H1 (cell line): ENCODE results near the gene NEURL4. TPM values are rescaled to one million over a fixed set of nuclear protein-coding genes. Genes with fewer than 3 reads are reported as not detected.

Experiments
- CTCF ChIA-PET: fragments of 300-600 bp; sonication (Branson Sonifier 250); formaldehyde crosslinking; loops from one replicate; lab custom pipeline; 2021; ENCODE audit not compliant: partially characterized antibody; lab: Charles Lee
- POLR2A ChIA-PET: fragments of 300-600 bp; sonication (Branson Sonifier 250); formaldehyde crosslinking; loops from one replicate; lab custom pipeline; 2021; ENCODE audit warnings: inconsistent platforms; ENCODE audit not compliant: partially characterized antibody; lab: Charles Lee
- DNase-seq, 2 experiments: peaks; one replicate each; pipeline versions ENCODE4 v3.0.0 to v3.0.0-alpha.2; 2010 to 2022; ENCODE audit warnings: low spot score in 2 of 2, low read depth in 1 of 2, mixed read lengths in 1 of 2
- FAIRE-seq: peaks from 2 replicates; lab custom pipeline; 2011; peaks lifted over from hg19 to GRCh38; lab: Jason Lieb, UNC
- H2AFZ ChIP-seq: 2 replicates; pipeline ENCODE4 v1.8.1; 2012; ENCODE audit warnings: low read length, inconsistent platforms
- H2AK5ac ChIP-seq: 2 replicates; pipeline ENCODE4 v1.6.1; 2013; ENCODE audit warnings: low read depth, low read length
- H2BK120ac ChIP-seq: replicated peaks from 2 replicates; pipeline ENCODE3; 2013; ENCODE audit warnings: low read depth, low read length, inconsistent platforms
- H2BK12ac ChIP-seq: 2 replicates; pipeline ENCODE4 v1.6.1; 2013; ENCODE audit warnings: low read depth, low read length
- H2BK15ac ChIP-seq: 2 replicates; pipeline ENCODE4 v1.6.1; 2013; ENCODE audit warnings: low read length
- H2BK20ac ChIP-seq: 2 replicates; pipeline ENCODE4 v1.6.1; 2013; ENCODE audit warnings: low read length
- H2BK5ac ChIP-seq: 2 replicates; pipeline ENCODE4 v1.6.1; 2013; ENCODE audit warnings: low read depth, low read length
- H3K14ac ChIP-seq: 2 replicates; pipeline ENCODE4 v1.6.1; 2013; ENCODE audit warnings: inconsistent platforms; ENCODE audit not compliant: insufficient read length
- H3K18ac ChIP-seq: 2 replicates; pipeline ENCODE4 v1.6.1; 2013; ENCODE audit warnings: low read length; ENCODE audit errors: extremely low read depth
- H3K23ac ChIP-seq: 2 replicates; pipeline ENCODE4 v1.6.1; 2013; ENCODE audit warnings: inconsistent platforms; ENCODE audit not compliant: insufficient read length
- H3K23me2 ChIP-seq: 2 replicates; pipeline ENCODE4 v1.6.1; 2013; ENCODE audit warnings: low read depth, low read length
- H3K27ac ChIP-seq: 2 replicates; pipeline ENCODE4 v1.6.1; 2011; ENCODE audit warnings: low read depth, low read length, inconsistent platforms
- H3K27me3 ChIP-seq, 4 experiments: replicated peaks in 1 of 4; 1 replicate in 1 of 4; 2 replicates in 3 of 4; pipeline versions ENCODE4 v1.6.1 to v1.8.1; 2011 to 2013; ENCODE audit warnings: low read length in 3 of 4, mild to moderate bottlenecking in 3 of 4, inconsistent platforms in 2 of 4, mixed read lengths in 2 of 4, moderate library complexity in 1 of 4; ENCODE audit not compliant: control insufficient read depth in 3 of 4, insufficient read depth in 3 of 4; ENCODE audit errors: extremely low read depth in 1 of 4
- H3K36me3 ChIP-seq, 4 experiments: 2 replicates each; pipeline versions ENCODE4 v1.6.1 to v1.8.1; 2011 to 2013; ENCODE audit warnings: mild to moderate bottlenecking in 4 of 4, low read length in 3 of 4, moderate library complexity in 2 of 4, control low read depth in 1 of 4, inconsistent platforms in 1 of 4; ENCODE audit not compliant: insufficient read depth in 4 of 4, control insufficient read depth in 2 of 4
- H3K4ac ChIP-seq: replicated peaks from 2 replicates; pipeline ENCODE3; 2013; ENCODE audit warnings: low read length, low read depth, mixed read lengths, inconsistent platforms; ENCODE audit not compliant: insufficient read length
- H3K4me1 ChIP-seq, 4 experiments: replicated peaks in 1 of 4; 1 replicate in 1 of 4; 2 replicates in 3 of 4; pipeline versions ENCODE4 v1.6.1 to v1.8.1; 2011 to 2013; ENCODE audit warnings: low read length in 3 of 4, inconsistent platforms in 2 of 4, mixed read lengths in 1 of 4; ENCODE audit not compliant: insufficient read depth in 4 of 4, control insufficient read depth in 3 of 4
- H3K4me2 ChIP-seq, 2 experiments: 2 replicates each; pipeline versions ENCODE4 v1.6.1 to v1.8.1; 2011 to 2013; ENCODE audit warnings: low read depth in 2 of 2, low read length in 2 of 2, control low read depth in 1 of 2, inconsistent platforms in 1 of 2, mild to moderate bottlenecking in 1 of 2; ENCODE audit not compliant: insufficient read depth in 1 of 2
- H3K4me3 ChIP-seq, 4 experiments: fragments of 200-600, 300-600 bp in 1 of 4; sonication (generic), shearing (Covaris generic), sonication (Bioruptor Twin) in 1 of 4; 2 replicates each; pipeline versions ENCODE4 v1.5.1 to v1.8.1; 2011 to 2016; ENCODE audit warnings: low read length in 4 of 4, low read depth in 3 of 4, control low read depth in 2 of 4, inconsistent platforms in 2 of 4, mild to moderate bottlenecking in 2 of 4, mixed read lengths in 1 of 4, moderate library complexity in 1 of 4; ENCODE audit not compliant: insufficient read depth in 2 of 4; ENCODE audit errors: extremely low read depth in 1 of 4
- H3K56ac ChIP-seq: replicated peaks from 2 replicates; pipeline ENCODE3; 2013; ENCODE audit warnings: low read depth, mild to moderate bottlenecking, mixed read lengths, low read length, inconsistent platforms; ENCODE audit not compliant: insufficient read length
- H3K79me1 ChIP-seq: 2 replicates; pipeline ENCODE4 v1.6.1; 2013; ENCODE audit warnings: low read depth, low read length, control low read depth
- H3K79me2 ChIP-seq, 2 experiments: 2 replicates each; pipeline versions ENCODE4 v1.6.1 to v1.8.1; 2012 to 2013; ENCODE audit warnings: low read length in 2 of 2, mild to moderate bottlenecking in 2 of 2, inconsistent platforms in 1 of 2; ENCODE audit not compliant: insufficient read depth in 2 of 2, control insufficient read depth in 1 of 2
- H3K9ac ChIP-seq, 4 experiments: replicated peaks in 1 of 4; 1 replicate in 1 of 4; 2 replicates in 3 of 4; pipeline versions ENCODE4 v1.6.1 to v1.8.1; 2011 to 2013; ENCODE audit warnings: low read depth in 3 of 4, low read length in 3 of 4, control low read depth in 2 of 4, mild to moderate bottlenecking in 2 of 4, moderate library complexity in 2 of 4, inconsistent platforms in 1 of 4; ENCODE audit errors: extremely low read depth in 1 of 4
- H3K9me3 ChIP-seq, 2 experiments: 2 replicates each; pipeline versions ENCODE4 v1.6.1 to v1.8.1; 2012 to 2013; ENCODE audit warnings: mild to moderate bottlenecking in 2 of 2, moderate library complexity in 2 of 2, control low read depth in 1 of 2, inconsistent platforms in 1 of 2, low read depth in 1 of 2, low read length in 1 of 2, mixed read lengths in 1 of 2; ENCODE audit not compliant: insufficient read depth in 2 of 2
- H4K20me1 ChIP-seq, 2 experiments: replicated peaks in 1 of 2; 2 replicates each; pipeline versions ENCODE3 to v1.8.1; 2011 to 2013; ENCODE audit warnings: inconsistent platforms in 2 of 2, low read length in 2 of 2, mild to moderate bottlenecking in 1 of 2; ENCODE audit not compliant: insufficient read depth in 2 of 2, control insufficient read depth in 1 of 2
- H4K5ac ChIP-seq: 2 replicates; pipeline ENCODE4 v1.6.1; 2013; ENCODE audit warnings: low read length, low read depth, mixed read lengths, inconsistent platforms; ENCODE audit not compliant: insufficient read length
- H4K8ac ChIP-seq: 2 replicates; pipeline ENCODE4 v1.8.0; 2013; ENCODE audit warnings: mild to moderate bottlenecking, moderate library complexity, low read length, inconsistent platforms; ENCODE audit not compliant: insufficient read depth; ENCODE audit errors: extremely low read depth
- H4K91ac ChIP-seq: replicated peaks from 2 replicates; pipeline ENCODE3; 2013; ENCODE audit warnings: low read length, mixed read lengths, inconsistent platforms; ENCODE audit not compliant: insufficient read length
- ASH2L ChIP-seq: fragments of 200-600, 300-600 bp; sonication (generic); IDR thresholded peaks from one replicate; pipeline ENCODE4 v1.7.1; 2017; ENCODE audit warnings: low read length
- WGBS, 2 experiments: shearing (Covaris generic) in 1 of 2; methylation state at CpG; one replicate each; pipeline versions ENCODE4 v1.1.6 to v1.1.7; 2013 to 2015; ENCODE audit warnings: low lambda C conversion rate in 2 of 2, mixed read lengths in 2 of 2, inconsistent platforms in 1 of 2, low coverage in 1 of 2, missing lambda C conversion rate in 1 of 2; ENCODE audit not compliant: insufficient replicate concordance in 2 of 2, insufficient coverage in 1 of 2, insufficient read length in 1 of 2; ENCODE audit errors: extremely low coverage in 1 of 2, missing lambda C conversion rate in 1 of 2; 5-methylcytosine and 5-hydroxymethylcytosine counted together
- polyA plus RNA-seq, 7 experiments: library from polyadenylated mRNA; depleted of rRNA in 3 of 7; stranded (reverse) in 5 of 7; unstranded in 2 of 7; fragments of >200 nt in 5 of 7; fragments of 200-250 nt in 2 of 7; gene quantifications; 1 replicate in 5 of 7; 2 replicates in 1 of 7; 4 replicates in 1 of 7; pipeline versions ENCODE4 v1.2.1 to v1.2.3, GENCODE V29; 2011 to 2013; ENCODE audit warnings: missing spikeins in 2 of 7, mixed read lengths in 2 of 7
- total RNA-seq: library from RNA; stranded (reverse); fragmentation: NEBNext Ultra II Directional; extraction: Animal tissue kit (Norgen Biotek cat#: 25700); gene quantifications from 2 replicates; pipeline ENCODE4 v1.2.1, GENCODE V29; 2021

The NEURL4 gene
- total and polyA plus RNA-seq, 2 of the 8 experiments (the other 6 are each of a cell fraction or from before 2014, with no cell fraction given) = 29.6 to 46.8 TPM

DNA sequence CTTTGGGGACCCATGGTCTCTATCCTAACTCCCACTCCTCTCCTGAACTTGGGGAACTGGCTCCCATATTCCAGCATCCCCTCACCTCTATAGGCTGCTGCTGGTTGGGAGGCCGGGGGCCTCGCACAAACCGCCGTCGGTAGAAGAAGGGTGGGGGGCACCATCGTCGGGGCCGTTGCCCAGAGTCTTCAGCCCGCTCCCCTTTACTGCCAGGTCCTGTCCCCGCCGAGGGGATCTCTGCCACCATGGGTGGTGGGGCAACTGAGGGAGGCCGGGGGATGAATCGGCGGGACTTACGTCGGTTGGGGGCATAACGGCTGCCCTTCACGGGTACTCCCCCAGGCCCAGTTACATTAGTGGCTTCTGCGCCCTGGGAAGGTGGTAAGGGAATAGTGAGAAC lies 39.0 kb downstream of the NEURL4 start:
- no peak overlapping the region for H3K9ac ChIP-seq
- POLR2A ChIA-PET = interaction anchor here (1.0 to 6.7 kb wide), 8 partner anchors 8 to 48 kb away, joined by 3 to 94 read pairs (median 19); partner anchors contain the start of genes CLDN7, CTDNEP1, ELP5 and GABARAP
- H4K91ac ChIP-seq = no peak overlapping the region
- H3K23ac ChIP-seq = no peak overlapping the region
- H3K4me3 ChIP-seq = no peak overlapping the region
- no peak overlapping the region for H3K56ac ChIP-seq
- H3K4me1 ChIP-seq = peaks cover 0 to 11% (median 7%) of the 10 kb centered on the region in 4 experiments; a peak in 6 of 7 replicates
- H3K79me2 ChIP-seq = no peaks in the 10 kb centered on the region
- peaks cover 0 to 6% (median 1%) of the 10 kb centered on the region in 4 experiments; a peak in 2 of 8 replicates for H3K36me3 ChIP-seq
- no peak overlapping the region for H3K4me2 ChIP-seq
- H3K9me3 ChIP-seq = no peaks in the 10 kb centered on the region
- no peak for TF ChIP-seq ASH2L
- TF ChIP-seq, all 59 proteins: peak for 0
- Histone ChIP-seq H3K27me3 (no peaks in the 10 kb centered on the region; a peak in 2 of 7 replicates), H2BK15ac (no peak overlapping the region), H3K79me1 (peaks cover 2% of the 10 kb centered on the region; the same call in 1 of the 2 replicates), H3K14ac (no peak overlapping the region), H2BK20ac (no peak overlapping the region), H2AFZ (no peak overlapping the region), H3K23me2 (peaks cover 2% of the 10 kb centered on the region; the same call in 1 of the 2 replicates), H4K5ac (no peak overlapping the region), H2BK120ac (no peak overlapping the region), H2BK12ac (no peak overlapping the region), H3K27ac (no peak overlapping the region), H4K8ac (no peak overlapping the region), H2AK5ac (no peak overlapping the region), H3K4ac (no peak overlapping the region), H3K18ac (no peak overlapping the region), H4K20me1 (peaks cover 0 to 9% of the 10 kb centered on the region in 2 experiments), H2BK5ac (no peak overlapping the region)
- WGBS, 2 experiments = 93% methylated on average over 16 of the region's 19 CpGs; no CpG with 5 or more reads in 1 of the 2 experiments
- FAIRE-seq (no peak), DNase-seq (no peak)
- CTCF ChIA-PET = interaction anchor here (1.2 to 5.7 kb wide), 3 partner anchors 8 to 66 kb away, joined by 3 to 46 read pairs (median 5); partner anchors contain the start of gene SLC2A4
